Common myeloid progenitor, CD34-positive (primary cell): ENCODE results near the gene TOMM70.

Experiments used
- CTCF ChIA-PET: fragments of 350-600 bp; sonication (Branson Sonifier 250); formaldehyde crosslinking; loops from one replicate; lab custom pipeline; 2021; ENCODE audit warnings: antibody characterized with exemption; lab: Charles Lee
- POLR2A ChIA-PET: fragments of 350-600 bp; sonication (Branson Sonifier 250); formaldehyde crosslinking; loops from one replicate; lab custom pipeline; 2021; ENCODE audit warnings: antibody characterized with exemption; lab: Charles Lee
- DNase-seq, 3 donors: peaks; one replicate each; pipeline versions ENCODE4 v3.0.0 to v3.0.0-alpha.2; 2013
- H3K27ac ChIP-seq, 2 experiments: 1 replicate in 1 of 2; 2 replicates in 1 of 2; pipeline ENCODE4 v1.7.0; 2013; ENCODE audit warnings: inconsistent platforms in 2 of 2, low read length in 2 of 2, mild to moderate bottlenecking in 2 of 2, low read depth in 1 of 2, moderate library complexity in 1 of 2; ENCODE audit not compliant: severe bottlenecking in 2 of 2, insufficient read depth in 1 of 2, poor library complexity in 1 of 2
- H3K27me3 ChIP-seq, 5 experiments: replicated peaks in 2 of 5; 1 replicate in 3 of 5; 2 replicates in 2 of 5; pipeline versions ENCODE4 v1.6.1 to v1.7.0; 2013; ENCODE audit warnings: low read length in 4 of 5, mild to moderate bottlenecking in 2 of 5, moderate library complexity in 2 of 5, inconsistent platforms in 1 of 5; ENCODE audit not compliant: insufficient read depth in 5 of 5, control insufficient read depth in 4 of 5
- H3K36me3 ChIP-seq, 4 experiments: 1 replicate in 2 of 4; 2 replicates in 2 of 4; pipeline versions ENCODE4 v1.6.1 to v1.7.0; 2013; ENCODE audit warnings: low read length in 3 of 4, control low read depth in 1 of 4, mild to moderate bottlenecking in 1 of 4; ENCODE audit not compliant: control insufficient read depth in 4 of 4, insufficient read depth in 4 of 4
- H3K4me1 ChIP-seq, 4 experiments: 1 replicate in 3 of 4; 2 replicates in 1 of 4; pipeline versions ENCODE4 v1.6.1 to v1.7.1; 2013; ENCODE audit warnings: low read length in 3 of 4, mild to moderate bottlenecking in 3 of 4, control low read depth in 1 of 4, inconsistent platforms in 1 of 4, moderate library complexity in 1 of 4; ENCODE audit not compliant: control insufficient read depth in 4 of 4, insufficient read depth in 4 of 4; ENCODE audit errors: control extremely low read depth in 1 of 4
- H3K4me3 ChIP-seq, 7 experiments: 1 replicate in 4 of 7; 2 replicates in 3 of 7; pipeline versions ENCODE4 v1.5.1 to v1.7.0; 2013; ENCODE audit warnings: mild to moderate bottlenecking in 7 of 7, low read length in 6 of 7, moderate library complexity in 6 of 7, inconsistent platforms in 2 of 7, low read depth in 2 of 7, control low read depth in 1 of 7; ENCODE audit not compliant: insufficient read depth in 4 of 7, control insufficient read depth in 1 of 7; ENCODE audit errors: extremely low read depth in 1 of 7
- H3K9me3 ChIP-seq, 5 experiments: 1 replicate in 4 of 5; 2 replicates in 1 of 5; pipeline versions ENCODE4 v1.6.1 to v1.7.1; 2013; ENCODE audit warnings: low read length in 4 of 5, mild to moderate bottlenecking in 2 of 5, inconsistent platforms in 1 of 5, low read depth in 1 of 5, moderate library complexity in 1 of 5; ENCODE audit not compliant: control insufficient read depth in 4 of 5, insufficient read depth in 2 of 5; ENCODE audit errors: control extremely low read depth in 1 of 5
- WGBS: methylation state at CpG from one replicate; pipeline ENCODE4 v1.1.5; 2013; ENCODE audit not compliant: insufficient coverage; 5-methylcytosine and 5-hydroxymethylcytosine counted together

TOMM70 gene

GRCh38 chr3:100402891-100403290, 2.0 kb upstream of the TOMM70 start:
- Histone ChIP-seq H3K4me3 (peak overlapping the region in 2 of 7 experiments; percentile 84 to 98), H3K27me3 (no peaks in the 10 kb centered on the region), H3K4me1 (peaks cover 21 to 43% (median 36%) of the 10 kb centered on the region in 4 experiments), H3K27ac (no peak overlapping the region), H3K36me3 (peaks cover 0 to 7% (median 0%) of the 10 kb centered on the region in 4 experiments), H3K9me3 (peaks cover 1 to 11% (median 4%) of the 10 kb centered on the region in 5 experiments)
- POLR2A ChIA-PET: no interaction called here
- CTCF ChIA-PET: interaction anchor here (1.3 to 1.8 kb wide), 2 partner anchors 8 to 17 kb away, joined by 3 to 4 read pairs; no protein-coding TSS in a partner anchor
- DNase-seq: no peak
- no CpG with 5 or more reads among the region's 2 CpGs for WGBS

- 0% methylated on average over 1 of the region's 2 CpGs for WGBS
- Histone ChIP-seq H3K27ac (peak overlapping the region in 1 of 2 experiments; percentile 90), H3K36me3 (peaks cover 0 to 4% (median 0%) of the 10 kb centered on the region in 4 experiments), H3K4me3 (peak overlapping the region in 6 of 7 experiments; percentile 81 to 98 (median 88)), H3K4me1 (peaks cover 21 to 43% (median 36%) of the 10 kb centered on the region in 4 experiments), H3K27me3 (no peaks in the 10 kb centered on the region), H3K9me3 (peaks cover 0 to 6% (median 2%) of the 10 kb centered on the region in 5 experiments)
- ChIA-PET CTCF (interaction anchor here (0.6 to 1.8 kb wide), 4 partner anchors 9 to 60 kb away, joined by 3 to 4 read pairs (median 4); no protein-coding TSS in a partner anchor), POLR2A (interaction anchor here (0.6 kb wide), 1 partner anchor 961 kb away, joined by 6 read pairs; no protein-coding TSS in a partner anchor)
- peak in 2 of 3 donors; percentile 21 to 45 for DNase-seq
These were observed 1.4 kb upstream of the TOMM70 start for GRCh38 chr3:100402256-100402655.

- POLR2A ChIA-PET: no interaction called here
- Histone ChIP-seq H3K4me1 (peaks cover 21 to 43% (median 36%) of the 10 kb centered on the region in 4 experiments), H3K27ac (peak overlapping the region; percentile 41 to 90), H3K4me3 (peak overlapping the region; percentile 77 to 98 (median 86)), H3K27me3 (no peaks in the 10 kb centered on the region), H3K9me3 (peaks cover 0 to 4% (median 0%) of the 10 kb centered on the region in 5 experiments), H3K36me3 (no peaks in the 10 kb centered on the region)
- CTCF ChIA-PET: interaction anchor here (0.9 to 1.8 kb wide), 6 partner anchors 9 to 522 kb away, joined by 3 to 4 read pairs (median 4); no protein-coding TSS in a partner anchor
- peak; percentile 51 to 80 (median 78) for DNase-seq
- 0% methylated on average over 8 of the region's 23 CpGs for WGBS
These were observed 769 bp upstream of the TOMM70 start for GRCh38 chr3:100401674-100402041.

GRCh38 chr3:100400419-100400779, 490 bp downstream of the TOMM70 start:
- CTCF ChIA-PET: interaction anchor here (0.8 to 1.9 kb wide), 7 partner anchors 10 to 83 kb away, joined by 3 to 6 read pairs (median 3); no protein-coding TSS in a partner anchor
- Histone ChIP-seq H3K27me3 (no peaks in the 10 kb centered on the region), H3K9me3 (no peaks in the 10 kb centered on the region), H3K36me3 (no peaks in the 10 kb centered on the region), H3K4me3 (peak overlapping the region; percentile 77 to 98 (median 86)), H3K4me1 (peaks cover 21 to 43% (median 36%) of the 10 kb centered on the region in 4 experiments), H3K27ac (peak overlapping the region; percentile 74 to 90)
- peak; percentile 59 to 91 (median 89) for DNase-seq
- POLR2A ChIA-PET: interaction anchor here (0.8 kb wide), 1 partner anchor 11 kb away, joined by 3 read pairs; no protein-coding TSS in a partner anchor
- WGBS: 0% methylated on average over 21 of the region's 22 CpGs

- POLR2A ChIA-PET: interaction anchor here (0.8 kb wide), 1 partner anchor 10 kb away, joined by 3 read pairs; no protein-coding TSS in a partner anchor
- Histone ChIP-seq H3K4me1 (peaks cover 21 to 43% (median 36%) of the 10 kb centered on the region in 4 experiments), H3K9me3 (no peaks in the 10 kb centered on the region), H3K27ac (peak overlapping the region; percentile 74 to 90), H3K36me3 (no peaks in the 10 kb centered on the region), H3K4me3 (peak overlapping the region in 6 of 7 experiments; percentile 81 to 98 (median 88)), H3K27me3 (no peaks in the 10 kb centered on the region)
- CTCF ChIA-PET: interaction anchor here (0.8 to 1.9 kb wide), 5 partner anchors 12 to 83 kb away, joined by 3 to 6 read pairs (median 3); no protein-coding TSS in a partner anchor
- 90% methylated on average over 2 of the region's 9 CpGs for WGBS
- DNase-seq: no peak
These were observed 1.4 kb downstream of the TOMM70 start for GRCh38 chr3:100399341-100400071.

GRCh38 chr3:100396967-100397366, 3.9 kb downstream of the TOMM70 start:
- POLR2A ChIA-PET: no interaction called here

More at GRCh38 chr3:100396967-100397366, 3.9 kb downstream of the TOMM70 start:
- H3K9me3 ChIP-seq: no peaks in the 10 kb centered on the region
- CTCF ChIA-PET: no interaction called here
- H3K27me3 ChIP-seq: no peaks in the 10 kb centered on the region
- H3K4me3 ChIP-seq: no peak overlapping the region
- no peak overlapping the region for H3K27ac ChIP-seq
- WGBS: no CpG with 5 or more reads among the region's 2 CpGs
- no peak for DNase-seq
- no peaks in the 10 kb centered on the region for H3K36me3 ChIP-seq
- peaks cover 9 to 25% (median 24%) of the 10 kb centered on the region in 4 experiments for H3K4me1 ChIP-seq
